WTC11 (cell line): ENCODE results near the gene IL7R. TPM values are rescaled to one million over a fixed set of nuclear protein-coding genes. Genes with fewer than 3 reads are reported as not detected.

Experiments used
- ATAC-seq: fragments of 200-7000 bp; cut with Tn5 transposase; 2 replicates; pipeline ENCODE4 v1.10.0; 2021; ENCODE audit warnings: mild to moderate bottlenecking, moderate library complexity
- CTCF ChIA-PET: fragments of 300-600 bp; sonication (Branson Sonifier 250); formaldehyde crosslinking; loops from one replicate; lab custom pipeline; 2021; ENCODE audit warnings: antibody characterized with exemption; lab: Charles Lee
- POLR2A ChIA-PET: fragments of 350-600 bp; sonication (Branson Sonifier 250); formaldehyde crosslinking; loops from one replicate; lab custom pipeline; 2021; ENCODE audit warnings: antibody characterized with exemption; lab: Charles Lee
- DNase-seq: peaks from one replicate; pipeline ENCODE4 v3.0.0; 2021; ENCODE audit warnings: low spot score
- H3K27ac Mint-ChIP-seq: 2 replicates; pipeline ENCODE4 v1.8.0; 2021; ENCODE audit warnings: mixed read lengths
- H3K27me3 Mint-ChIP-seq: 2 replicates; pipeline ENCODE4 v1.8.0; 2021; ENCODE audit warnings: low read depth, mild to moderate bottlenecking, moderate library complexity, mixed read lengths
- H3K36me3 Mint-ChIP-seq: 2 replicates; pipeline ENCODE4 v1.8.0; 2021; ENCODE audit warnings: mixed read lengths
- H3K4me1 Mint-ChIP-seq: 2 replicates; pipeline ENCODE4 v1.8.0; 2022; ENCODE audit warnings: mixed read lengths
- H3K4me3 Mint-ChIP-seq: 2 replicates; pipeline ENCODE4 v1.8.0; 2021; ENCODE audit warnings: mild to moderate bottlenecking, moderate library complexity, mixed read lengths
- H3K9me3 Mint-ChIP-seq: 2 replicates; pipeline ENCODE4 v1.8.0; 2021; ENCODE audit warnings: mixed read lengths
- CREM ChIP-seq: sonication (generic); formaldehyde crosslinking; IDR thresholded peaks from 2 replicates; pipeline ENCODE4 v1.8.1; 2022; ENCODE audit warnings: mild to moderate bottlenecking, missing genetic modification reagents, moderate library complexity
- E2F4 ChIP-seq: sonication (generic); formaldehyde crosslinking; IDR thresholded peaks from 2 replicates; pipeline ENCODE4 v1.8.1; 2022; ENCODE audit warnings: low read depth, mild to moderate bottlenecking, moderate library complexity, missing genetic modification reagents, borderline replicate concordance
- ERG ChIP-seq: fragments of 250-450 bp; sonication (Bioruptor Pico); IDR thresholded peaks from 2 replicates; pipeline ENCODE4 v1.8.0; 2021; ENCODE audit warnings: mild to moderate bottlenecking
- FOXP1 ChIP-seq: sonication (generic); formaldehyde crosslinking; IDR thresholded peaks from 2 replicates; pipeline ENCODE4 v1.8.0; 2022; ENCODE audit warnings: missing genetic modification reagents, mild to moderate bottlenecking, moderate library complexity, borderline replicate concordance
- GABPB1 ChIP-seq: sonication (generic); formaldehyde crosslinking; IDR thresholded peaks from 2 replicates; pipeline ENCODE4 v1.8.1; 2023; ENCODE audit warnings: mild to moderate bottlenecking, missing genetic modification reagents
- GRHL2 ChIP-seq: fragments of 250-450 bp; sonication (Bioruptor Pico); IDR thresholded peaks from 2 replicates; pipeline ENCODE4 v1.8.0; 2022; ENCODE audit warnings: mild to moderate bottlenecking, moderate library complexity; ENCODE audit not compliant: insufficient replicate concordance, severe bottlenecking
- HMGXB4 ChIP-seq: sonication (generic); formaldehyde crosslinking; IDR thresholded peaks from 2 replicates; pipeline ENCODE4 v1.8.1; 2023; ENCODE audit warnings: mild to moderate bottlenecking, moderate library complexity, missing genetic modification reagents
- KAT7 ChIP-seq: sonication (generic); formaldehyde crosslinking; IDR thresholded peaks from 2 replicates; pipeline ENCODE4 v1.8.1; 2023; ENCODE audit warnings: missing genetic modification reagents, mild to moderate bottlenecking, borderline replicate concordance
- MLX ChIP-seq: sonication (generic); formaldehyde crosslinking; IDR thresholded peaks from 2 replicates; pipeline ENCODE4 v1.8.1; 2023; ENCODE audit warnings: mild to moderate bottlenecking, missing genetic modification reagents, moderate library complexity
- MYBL2 ChIP-seq: sonication (generic); formaldehyde crosslinking; IDR thresholded peaks from 2 replicates; pipeline ENCODE4 v1.8.1; 2023; ENCODE audit warnings: mild to moderate bottlenecking, moderate library complexity, missing genetic modification reagents
- NFATC4 ChIP-seq: fragments of 250-450 bp; sonication (Bioruptor Pico); IDR thresholded peaks from 2 replicates; pipeline ENCODE4 v1.9.0; 2021; ENCODE audit warnings: mild to moderate bottlenecking
- NFE2L1 ChIP-seq: sonication (generic); formaldehyde crosslinking; IDR thresholded peaks from 2 replicates; pipeline ENCODE4 v1.8.1; 2023; ENCODE audit warnings: missing genetic modification reagents
- NR2C2 ChIP-seq: sonication (generic); formaldehyde crosslinking; IDR thresholded peaks from 2 replicates; pipeline ENCODE4 v1.8.0; 2022; ENCODE audit warnings: mild to moderate bottlenecking, missing genetic modification reagents
- PRDM15 ChIP-seq: sonication (generic); formaldehyde crosslinking; IDR thresholded peaks from 2 replicates; pipeline ENCODE4 v1.8.0; 2022; ENCODE audit warnings: missing genetic modification reagents
- RORB ChIP-seq: fragments of 250-450 bp; sonication (Bioruptor Pico); IDR thresholded peaks from 2 replicates; pipeline ENCODE4 v1.9.0; 2021; ENCODE audit warnings: mild to moderate bottlenecking
- TEAD1 ChIP-seq: sonication (generic); formaldehyde crosslinking; IDR thresholded peaks from 2 replicates; pipeline ENCODE4 v1.8.0; 2022; ENCODE audit warnings: mild to moderate bottlenecking, missing genetic modification reagents
- ZBTB43 ChIP-seq: sonication (generic); formaldehyde crosslinking; IDR thresholded peaks from 2 replicates; pipeline ENCODE4 v1.8.1; 2023; ENCODE audit warnings: mild to moderate bottlenecking, missing genetic modification reagents
- ZNF512 ChIP-seq: sonication (generic); formaldehyde crosslinking; IDR thresholded peaks from 2 replicates; pipeline ENCODE4 v1.8.1; 2022; ENCODE audit warnings: missing genetic modification reagents, borderline replicate concordance
- ZNF532 ChIP-seq: fragments of 250-450 bp; sonication (Bioruptor Pico); IDR thresholded peaks from 2 replicates; pipeline ENCODE4 v1.9.0; 2021; ENCODE audit warnings: mild to moderate bottlenecking, borderline replicate concordance
- total RNA-seq: library from RNA; stranded (reverse); gene quantifications from 3 replicates; pipeline ENCODE4 v1.2.3, GENCODE V29; 2021

Gene IL7R
- total RNA-seq, 1 experiment from 2014 or later = 0.57 TPM

- no peak for TF ChIP-seq ZNF532 (CRISPR knock-in tag)
- no peak for TF ChIP-seq E2F4 (CRISPR knock-in tag)
- TF ChIP-seq PRDM15 (CRISPR knock-in tag) = no peak
Measured at GRCh38 chr5:35898952-35899660, 42.4 kb downstream of the IL7R start (continued).

GRCh38 chr5:35899800-35900199, 43.1 kb downstream of the IL7R start:
- Mint-ChIP-seq H3K4me3 (no peak overlapping the region), H3K4me1 (no peaks in the 10 kb centered on the region), H3K27me3 (no peaks in the 10 kb centered on the region)
- CTCF ChIA-PET = no interaction called here
- TF ChIP-seq NFATC4 (CRISPR knock-in tag) (no peak), TEAD1 (CRISPR knock-in tag) (no peak), GABPB1 (CRISPR knock-in tag) (no peak), NFE2L1 (CRISPR knock-in tag) (no peak), CREM (CRISPR knock-in tag) (no peak), MLX (no peak), ZBTB43 (CRISPR knock-in tag) (no peak), KAT7 (CRISPR knock-in tag) (no peak), NR2C2 (no peak), ZNF512 (no peak), HMGXB4 (CRISPR knock-in tag) (no peak), GRHL2 (no peak), ERG (CRISPR knock-in tag) (no peak), MYBL2 (CRISPR knock-in tag) (no peak), RORB (CRISPR knock-in tag) (no peak), FOXP1 (CRISPR knock-in tag) (no peak)
- TF ChIP-seq, all 79 proteins: peak for 0
- DNase-seq (no peak), ATAC-seq (no peak)
- Mint-ChIP-seq H3K36me3 (no peaks in the 10 kb centered on the region), H3K9me3 (peaks cover 9% of the 10 kb centered on the region), H3K27ac (no peak overlapping the region)
- POLR2A ChIA-PET = no interaction called here
